HG02610 (cell line): ENCODE measurements around the gene ZDHHC7.
A peak's percentile ranks its signal among the peaks of the same experiment; 100 is the strongest.

Experiments used
- ATAC-seq: cut with Tn5 transposase; IDR thresholded peaks from one replicate; pipeline ENCODE4 v1.9.1; 2021; ENCODE audit warnings: mild to moderate bottlenecking, moderate library complexity; ENCODE audit not compliant: unreplicated experiment

The ZDHHC7 gene

DNA sequence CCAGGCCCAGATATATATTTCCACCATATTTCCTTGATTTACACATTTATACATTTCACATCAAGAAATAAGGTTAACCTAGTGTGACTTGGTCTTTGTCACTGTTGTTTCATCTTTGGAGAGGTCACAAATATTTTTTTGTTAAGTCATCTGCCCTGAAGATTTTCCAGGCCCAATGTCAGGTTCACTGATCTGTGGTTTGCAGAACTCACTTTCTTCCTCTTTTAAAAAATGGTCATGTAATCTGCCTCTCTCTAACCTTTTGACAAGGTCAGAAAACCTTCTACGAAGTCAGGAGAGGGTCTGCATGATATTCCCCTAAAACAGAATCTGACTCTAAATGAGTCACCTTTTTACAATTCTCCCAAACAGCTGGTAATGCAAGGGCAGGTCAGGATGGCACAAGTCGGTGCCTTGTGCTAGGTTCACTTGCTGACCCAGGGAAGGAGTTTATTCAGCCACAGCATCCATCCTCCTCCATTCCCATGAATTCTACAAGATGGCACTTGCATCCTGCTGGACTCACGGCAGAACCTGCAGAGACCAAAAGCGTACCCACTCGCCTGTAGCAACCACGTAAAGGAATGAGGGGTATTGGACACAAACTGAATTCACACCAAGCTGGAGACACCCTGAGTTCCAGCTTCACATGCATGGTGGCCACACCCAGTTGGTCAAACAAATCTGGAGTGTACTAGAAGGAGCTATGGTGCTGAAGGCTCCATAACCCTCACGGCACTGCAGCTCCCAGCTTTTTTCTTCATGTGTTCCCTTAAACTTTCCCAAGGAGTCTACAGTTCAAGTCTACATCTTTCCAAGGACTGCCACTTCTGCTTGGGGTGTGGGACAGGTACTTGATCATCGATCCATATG, 14.7 kb upstream of the ZDHHC7 start:
- no peak for ATAC-seq

- ATAC-seq = no peak
Observed at GRCh38 chr16:85019659-85020245, 8.4 kb upstream of the ZDHHC7 start.

DNA sequence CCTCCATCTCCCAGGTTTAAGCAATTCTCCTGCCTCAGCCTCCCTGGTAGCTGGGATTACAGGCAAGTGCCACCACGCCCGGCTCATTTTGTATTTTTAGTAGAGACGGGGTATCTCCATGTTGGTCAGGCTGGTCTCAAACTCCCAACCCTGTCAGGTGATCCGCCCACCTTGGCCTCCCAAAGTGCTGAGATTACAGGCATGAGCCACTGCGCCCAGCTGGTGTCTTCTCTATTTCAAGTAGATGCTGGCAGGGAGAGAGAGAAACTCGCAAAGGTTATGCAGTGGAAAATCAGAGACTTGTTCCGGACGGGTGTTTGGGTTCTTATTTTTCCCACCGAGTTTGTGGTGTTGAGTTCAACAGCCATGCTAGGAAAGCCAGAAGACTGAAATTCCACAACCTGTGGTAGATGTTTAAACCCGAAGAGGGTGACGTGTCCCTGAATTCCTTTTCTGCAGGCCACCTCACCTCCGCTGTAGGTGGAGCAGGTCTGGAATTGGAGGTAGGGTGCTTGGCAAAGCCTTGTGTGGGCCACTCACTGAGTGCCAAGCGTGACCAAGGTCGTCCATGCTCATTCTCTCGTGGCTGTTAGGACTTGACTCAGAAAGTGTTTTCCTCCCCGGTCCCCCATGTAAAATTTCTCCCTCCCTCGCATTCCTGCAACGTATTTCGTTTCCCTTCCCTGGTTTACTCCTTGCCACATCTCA, 7.3 kb upstream of the ZDHHC7 start:
- ATAC-seq = no peak

DNA sequence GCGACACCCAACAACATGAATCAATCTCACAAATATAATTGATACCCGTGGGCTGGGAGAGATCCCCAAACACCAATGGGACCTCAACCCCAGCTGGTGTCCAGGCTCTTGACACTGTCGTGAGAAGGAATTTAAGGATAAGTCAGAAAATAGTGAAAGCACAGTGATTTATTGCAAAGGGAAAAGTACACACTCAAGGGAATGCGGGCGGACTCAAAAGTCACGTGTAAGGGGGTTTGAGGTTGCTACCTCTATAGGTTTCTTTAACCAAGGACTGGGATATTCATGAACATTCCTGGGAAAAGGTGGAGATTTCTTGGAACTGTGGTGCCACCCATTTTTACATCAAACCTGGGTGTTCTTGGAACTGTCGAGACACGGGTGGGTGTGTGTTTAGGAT, 6.3 kb upstream of the ZDHHC7 start:
- no peak for ATAC-seq

DNA sequence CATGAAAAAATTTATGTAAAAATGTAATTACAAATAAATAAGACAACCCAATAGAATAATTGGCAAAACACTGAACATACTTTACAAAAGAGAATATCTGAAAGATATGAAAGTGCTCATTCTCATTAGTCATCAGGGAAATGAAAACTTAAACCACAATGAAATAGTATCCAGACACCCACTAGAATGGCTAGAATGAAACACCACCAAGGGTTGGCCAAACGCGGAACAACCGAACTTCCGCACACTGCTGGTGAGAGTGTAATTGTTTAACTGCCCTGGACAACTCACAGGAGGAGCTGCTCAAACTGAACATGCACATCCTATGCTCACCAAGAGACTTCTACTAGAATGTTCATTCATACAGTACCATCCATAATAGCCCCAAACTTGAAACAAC, 5.8 kb upstream of the ZDHHC7 start:
- no peak for ATAC-seq

GRCh38 chr16:85015481-85016187, 4.3 kb upstream of the ZDHHC7 start:
- ATAC-seq = no peak

DNA sequence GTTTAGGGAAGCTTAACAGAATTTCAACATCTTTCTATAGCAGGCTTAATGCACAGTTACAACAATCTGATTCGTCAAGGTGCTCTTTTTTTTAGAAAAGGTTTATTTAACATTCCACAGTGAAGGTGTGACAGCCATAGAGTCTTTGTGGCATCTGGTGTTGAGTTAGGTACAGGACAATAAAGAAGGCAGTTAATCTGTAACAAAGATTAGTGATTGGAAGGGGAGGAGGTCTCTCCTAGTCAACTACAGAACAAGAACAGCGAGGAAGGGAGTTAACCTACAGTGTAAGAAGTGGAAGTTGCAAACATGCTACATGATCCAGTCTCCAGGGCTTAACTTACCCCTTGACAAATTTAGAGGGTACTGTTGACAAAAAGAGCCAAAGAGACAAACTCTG, 3.0 kb upstream of the ZDHHC7 start:
- no peak for ATAC-seq

DNA sequence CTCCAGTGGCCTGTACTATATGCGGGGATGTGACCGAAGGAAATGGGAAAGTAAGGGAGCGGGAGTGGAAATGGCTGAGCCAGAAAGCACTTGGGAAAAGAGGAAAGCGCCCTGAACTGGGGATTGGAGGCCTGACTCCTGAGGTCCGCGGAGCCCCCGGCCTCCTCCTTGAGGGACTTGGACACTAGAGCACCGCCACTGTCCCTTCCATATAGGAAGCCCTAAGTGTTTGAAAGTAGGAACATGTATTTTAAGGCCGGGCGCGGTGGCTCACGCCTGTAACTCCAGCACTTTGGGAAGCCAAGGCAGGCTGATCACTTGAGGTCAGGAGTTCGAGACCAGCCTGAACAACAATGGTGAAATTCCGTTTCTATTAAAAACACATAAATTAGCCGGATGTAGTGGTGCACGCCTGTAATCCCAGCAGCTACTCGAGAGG, 530 bp upstream of the ZDHHC7 start:
- ATAC-seq = no peak

- ATAC-seq = no peak
Observed at GRCh38 chr16:85010446-85010930, 847 bp downstream of the ZDHHC7 start.

DNA sequence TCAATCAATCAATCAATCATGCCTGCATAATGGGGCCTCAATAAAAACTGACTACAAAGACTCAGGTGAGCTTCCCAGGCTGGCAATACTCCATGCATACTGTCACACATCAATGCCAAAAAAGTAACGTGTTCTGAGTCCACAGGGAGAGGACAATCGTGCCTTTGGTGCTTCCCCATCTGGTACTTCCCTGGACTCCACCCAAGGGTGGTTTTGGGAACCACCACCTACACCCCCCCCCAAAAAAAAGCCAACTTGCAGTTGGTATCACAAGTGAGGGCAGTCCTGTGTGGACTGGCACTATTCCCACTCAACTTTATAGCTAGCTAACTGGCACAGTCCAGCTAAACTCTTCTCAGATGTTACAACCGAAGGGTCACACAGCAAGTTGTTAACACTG, 3.1 kb downstream of the ZDHHC7 start:
- no peak for ATAC-seq

DNA sequence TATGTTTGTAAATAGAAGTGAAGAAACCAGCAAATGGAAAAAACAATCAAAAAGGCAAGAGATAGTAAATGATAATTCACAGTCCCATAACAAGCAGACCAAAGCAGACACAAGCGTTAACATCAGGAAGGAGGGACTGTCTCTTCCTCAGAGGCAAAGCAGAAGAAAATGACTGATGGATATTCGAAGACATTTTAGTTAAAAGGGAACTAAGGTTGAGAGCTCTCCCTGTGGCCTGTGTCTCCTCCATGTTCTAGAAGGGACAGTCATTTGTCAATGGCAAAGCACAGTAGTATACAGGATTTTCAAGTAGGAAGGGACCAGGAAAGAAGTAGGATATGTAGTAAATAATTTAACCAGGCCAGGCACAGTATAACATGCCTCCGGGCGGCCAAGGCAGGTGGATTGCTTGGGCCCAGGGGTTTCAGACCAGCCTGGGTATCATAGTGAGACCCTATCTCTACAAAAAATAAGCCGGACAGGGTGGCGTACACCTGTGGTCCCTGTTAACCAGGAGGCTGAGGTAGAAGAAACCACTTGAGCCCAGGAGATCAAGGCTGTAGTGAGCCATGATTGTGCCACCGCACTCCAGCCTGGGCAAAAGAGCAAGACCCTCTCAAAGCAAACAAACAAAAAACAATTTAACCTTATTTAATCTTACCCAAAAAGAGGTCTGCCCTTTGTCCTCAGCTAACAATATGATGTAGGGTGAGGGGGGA, 3.7 kb downstream of the ZDHHC7 start:
- no peak for ATAC-seq

DNA sequence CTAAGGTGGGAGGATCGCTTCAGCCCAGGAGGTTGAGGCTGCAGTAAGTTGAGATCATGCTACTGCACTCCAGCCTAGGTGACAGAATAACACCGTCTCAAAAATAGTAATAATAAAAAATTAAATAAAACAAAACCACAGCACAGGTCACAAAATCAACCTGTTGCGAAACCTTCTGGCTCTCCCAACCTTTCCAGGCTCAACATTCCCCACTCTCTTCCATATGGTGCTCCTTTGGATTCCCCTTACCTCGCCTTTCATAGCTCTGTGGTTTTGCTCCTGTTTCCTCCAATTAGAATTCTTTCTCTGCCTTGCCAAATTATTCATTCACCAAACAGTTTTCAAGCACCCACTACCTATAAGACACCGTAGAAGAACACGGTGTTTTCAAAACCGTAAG, 4.7 kb downstream of the ZDHHC7 start:
- ATAC-seq = no peak

DNA sequence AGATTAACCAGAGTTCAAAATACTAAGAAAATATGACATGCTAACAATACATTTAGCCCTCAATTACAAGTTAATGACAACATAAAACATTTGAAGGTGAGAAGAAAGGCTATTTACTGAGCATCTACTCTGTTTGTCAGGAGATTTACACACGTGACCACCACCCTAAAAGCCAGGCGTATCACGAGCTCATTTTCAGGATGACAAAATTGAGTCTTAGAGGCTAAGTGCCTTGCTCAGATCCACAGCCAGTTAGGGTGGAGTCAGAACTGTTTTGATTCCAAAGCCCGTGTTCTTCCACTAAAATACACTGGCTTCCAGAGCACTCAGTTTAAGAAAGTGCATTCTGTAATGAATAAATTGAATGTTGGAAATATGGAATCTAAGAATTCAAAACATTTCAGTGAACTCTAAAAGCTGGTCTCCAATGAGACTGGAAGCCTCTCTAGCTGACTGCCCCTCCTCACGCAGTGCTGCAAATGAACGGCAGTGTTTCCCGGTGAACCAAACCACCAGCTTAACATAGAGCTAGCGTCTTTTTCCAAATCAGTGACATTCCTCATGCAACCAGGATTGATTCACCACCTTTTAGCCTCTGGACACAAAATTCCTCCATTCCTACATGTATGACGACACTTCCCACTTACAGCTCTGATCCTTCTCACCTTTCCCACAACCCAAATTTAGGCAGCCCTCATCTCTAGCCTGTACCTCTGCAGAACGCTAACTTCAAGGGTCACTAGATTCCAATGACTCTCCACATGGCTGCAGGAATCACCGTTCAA, 5.9 kb downstream of the ZDHHC7 start:
- no peak for ATAC-seq

DNA sequence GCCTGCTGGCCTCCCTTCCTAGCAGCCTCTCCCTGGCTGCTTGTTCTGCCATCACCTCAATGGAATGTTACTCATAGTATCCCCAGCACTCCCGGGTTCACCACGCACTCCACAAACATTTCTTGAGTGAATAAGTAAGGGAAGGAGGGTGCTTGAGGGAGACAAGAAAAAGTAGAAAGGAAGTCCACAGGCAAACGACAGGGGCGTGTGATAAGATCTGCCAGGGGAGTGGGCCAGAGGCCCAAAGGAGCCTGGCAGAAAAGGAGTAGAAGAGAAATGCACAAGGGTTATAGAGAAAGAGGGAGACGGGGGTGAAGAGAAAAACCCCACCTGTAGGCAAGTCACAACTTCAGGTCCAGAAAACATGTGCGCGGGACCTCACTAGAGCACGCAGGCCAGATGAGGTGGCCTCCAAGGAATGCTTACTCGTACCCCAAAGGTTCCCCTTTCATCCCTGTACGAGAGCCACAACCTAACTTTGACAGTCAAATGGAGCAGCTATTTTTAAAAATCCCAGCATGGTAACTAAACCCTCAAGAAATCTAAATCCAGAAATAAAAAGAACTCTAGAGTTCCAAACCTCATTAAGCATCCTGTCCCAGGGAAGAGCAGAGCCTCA, 6.6 kb downstream of the ZDHHC7 start:
- ATAC-seq = no peak

DNA sequence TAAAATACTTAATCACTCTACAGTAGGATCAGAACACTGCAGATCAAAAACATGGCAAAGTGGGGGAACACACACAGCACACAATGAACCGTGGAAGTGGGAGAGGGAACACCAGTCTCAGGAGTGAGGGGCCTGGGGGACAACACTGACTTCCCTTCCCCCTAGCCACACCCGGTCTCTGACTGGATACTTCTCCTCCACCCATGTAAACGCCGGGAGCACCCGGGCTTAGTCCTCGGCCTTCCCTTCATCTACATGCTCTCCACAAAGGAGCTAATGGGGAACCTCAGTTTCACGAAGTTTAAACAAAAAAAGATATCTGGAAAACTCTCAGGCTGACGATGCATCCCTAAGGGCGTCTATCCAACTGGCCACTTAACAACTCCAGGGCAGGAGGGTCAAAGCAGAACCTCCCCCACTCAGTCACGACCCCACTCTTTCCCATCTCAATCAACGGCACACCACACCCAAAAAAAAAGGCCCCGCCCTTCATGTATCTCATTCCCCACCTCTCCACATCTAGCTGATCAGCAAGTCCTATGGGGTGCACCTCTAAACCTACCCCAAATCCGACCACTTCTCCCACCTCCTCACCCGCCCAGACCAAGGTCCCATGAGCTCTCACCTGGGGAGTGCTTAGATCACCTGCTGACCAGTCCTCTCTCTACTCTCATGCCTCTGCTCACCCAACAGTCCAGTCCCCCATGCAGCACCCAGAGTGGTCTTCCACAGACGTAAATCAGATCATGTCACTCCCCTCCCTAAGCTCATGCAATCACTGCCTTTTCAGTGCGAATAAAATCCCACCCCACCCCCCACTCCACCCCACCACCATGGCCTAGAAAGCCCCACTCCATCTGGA, 7.4 kb downstream of the ZDHHC7 start:
- no peak for ATAC-seq

GRCh38 chr16:85003076-85003475, 8.3 kb downstream of the ZDHHC7 start:
- no peak for ATAC-seq

DNA sequence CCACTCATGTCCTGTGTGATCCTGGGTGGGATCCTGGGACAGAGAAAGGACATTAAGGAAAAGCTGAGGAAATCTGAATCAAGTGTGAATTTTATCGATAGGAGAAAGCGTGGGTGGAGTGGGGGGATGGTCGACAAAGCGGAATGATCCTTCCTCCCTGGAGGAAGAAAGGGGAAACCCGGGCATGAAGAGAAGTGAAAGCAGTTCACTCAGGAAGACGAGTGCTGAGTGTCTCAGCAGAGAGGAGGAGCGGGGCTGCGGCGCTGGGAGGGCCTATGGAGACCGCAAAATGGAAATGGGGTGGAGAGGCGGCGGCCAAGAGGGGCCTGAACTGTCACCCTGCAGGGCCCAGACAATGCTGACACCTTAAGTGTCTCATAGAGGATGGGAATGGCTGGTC, 8.7 kb downstream of the ZDHHC7 start:
- peak; percentile 73 for ATAC-seq

DNA sequence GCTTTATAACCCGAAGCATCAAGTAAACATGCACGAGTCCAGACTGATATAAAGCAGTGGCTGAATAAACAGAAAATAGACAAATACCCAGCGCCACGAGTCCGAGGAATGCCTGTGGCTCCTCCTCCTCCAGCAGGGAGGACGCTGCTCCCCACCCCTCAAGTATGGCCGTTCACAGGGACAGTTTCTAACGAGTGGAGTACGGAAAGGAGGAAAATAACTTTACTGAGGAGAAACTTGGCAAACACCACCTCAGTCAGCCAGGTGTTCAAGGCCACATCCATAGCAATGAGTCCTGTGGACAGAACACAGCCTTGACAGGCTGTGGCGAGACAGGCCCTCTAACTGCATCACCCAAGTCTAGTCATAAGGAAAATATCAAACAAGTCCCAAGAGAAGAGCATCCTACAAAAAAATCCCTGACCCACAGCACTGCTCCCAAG, 9.2 kb downstream of the ZDHHC7 start:
- ATAC-seq = peak; percentile 17
